ENCODE results near the gene OXSR1.

- TF ChIP-seq CTCF (IDR thresholded peaks at IDR 0.05), result no peak
- TF ChIP-seq REST (IDR thresholded peaks at IDR 0.05; ENCODE audit: insufficient read depth in 1 of 2, low read depth in 2 of 2, low read length in 1 of 2), result no peak
Measured at GRCh38 chr3:38250198-38250597, 84.9 kb downstream of the OXSR1 start.

All from Panc1 (cell line).